GM06990 (cell line): ENCODE measurements around the gene WDR91.

ENCODE experiments used
- DNase-seq: peaks from one replicate; pipeline ENCODE4 v3.0.0-alpha.2; 2011; ENCODE audit not compliant: insufficient read length; ENCODE audit errors: extremely low read depth
- H3K27me3 ChIP-seq: replicated peaks from 2 replicates; pipeline ENCODE4 v1.6.0; 2011; ENCODE audit warnings: low read length; ENCODE audit not compliant: control insufficient read depth, insufficient read depth
- H3K36me3 ChIP-seq: 2 replicates; pipeline ENCODE4 v1.5.1; 2011; ENCODE audit warnings: low read length; ENCODE audit not compliant: control insufficient read depth, insufficient read depth
- H3K4me3 ChIP-seq: replicated peaks from 2 replicates; pipeline ENCODE4 v1.5.1; 2011; ENCODE audit warnings: low read depth, mild to moderate bottlenecking, control low read depth, low read length
- TF ChIP-seq, protein P1 (sequence below): IDR thresholded peaks from 2 replicates; pipeline ENCODE4 v1.5.1; 2011; ENCODE audit warnings: low read length, control low read depth, mild to moderate bottlenecking, inconsistent platforms; ENCODE audit not compliant: insufficient read depth, poor library complexity, severe bottlenecking

The WDR91 gene

DNA sequence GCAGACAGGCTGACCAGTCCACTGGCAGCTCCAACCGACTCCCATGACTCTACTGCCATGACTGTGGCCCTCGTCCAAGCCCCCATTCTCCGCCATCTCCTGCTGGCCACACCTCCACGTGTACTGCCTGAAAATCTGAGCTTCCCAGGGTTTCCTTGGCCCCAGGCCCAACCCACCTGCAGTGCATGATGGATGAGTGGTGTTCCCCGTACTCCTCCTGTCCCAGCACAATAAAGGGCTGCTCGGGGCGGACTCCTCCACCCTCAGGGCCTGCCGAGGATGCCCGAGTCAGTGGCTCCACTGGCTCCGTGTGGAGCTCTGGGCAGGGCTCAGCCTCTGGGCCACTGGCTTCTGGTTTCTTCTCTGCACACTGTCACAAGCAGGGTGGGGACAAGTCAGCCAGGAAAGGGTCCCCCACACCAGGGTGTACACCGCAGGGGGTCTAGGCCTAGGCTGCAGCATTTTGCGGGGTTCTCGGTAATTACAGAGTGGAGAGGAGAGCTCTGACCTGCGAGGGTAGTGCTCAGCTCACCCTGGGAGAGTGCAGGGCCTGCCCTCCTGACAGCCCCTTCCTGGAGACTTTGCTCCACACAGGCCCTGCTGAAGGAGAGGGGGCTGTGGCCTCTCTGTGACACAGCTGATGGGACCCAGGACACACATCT is 15.2 kb downstream of the WDR91 start:
- H3K4me3 ChIP-seq, result no peak overlapping the region
- no peaks in the 10 kb centered on the region for H3K27me3 ChIP-seq
- TF ChIP-seq, protein P1, sequence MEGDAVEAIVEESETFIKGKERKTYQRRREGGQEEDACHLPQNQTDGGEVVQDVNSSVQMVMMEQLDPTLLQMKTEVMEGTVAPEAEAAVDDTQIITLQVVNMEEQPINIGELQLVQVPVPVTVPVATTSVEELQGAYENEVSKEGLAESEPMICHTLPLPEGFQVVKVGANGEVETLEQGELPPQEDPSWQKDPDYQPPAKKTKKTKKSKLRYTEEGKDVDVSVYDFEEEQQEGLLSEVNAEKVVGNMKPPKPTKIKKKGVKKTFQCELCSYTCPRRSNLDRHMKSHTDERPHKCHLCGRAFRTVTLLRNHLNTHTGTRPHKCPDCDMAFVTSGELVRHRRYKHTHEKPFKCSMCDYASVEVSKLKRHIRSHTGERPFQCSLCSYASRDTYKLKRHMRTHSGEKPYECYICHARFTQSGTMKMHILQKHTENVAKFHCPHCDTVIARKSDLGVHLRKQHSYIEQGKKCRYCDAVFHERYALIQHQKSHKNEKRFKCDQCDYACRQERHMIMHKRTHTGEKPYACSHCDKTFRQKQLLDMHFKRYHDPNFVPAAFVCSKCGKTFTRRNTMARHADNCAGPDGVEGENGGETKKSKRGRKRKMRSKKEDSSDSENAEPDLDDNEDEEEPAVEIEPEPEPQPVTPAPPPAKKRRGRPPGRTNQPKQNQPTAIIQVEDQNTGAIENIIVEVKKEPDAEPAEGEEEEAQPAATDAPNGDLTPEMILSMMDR, result no peak
- H3K36me3 ChIP-seq, result peaks cover 43% of the 10 kb centered on the region
- no peak for DNase-seq

- DNase-seq, result no peak
- Histone ChIP-seq H3K27me3 (no peaks in the 10 kb centered on the region), H3K36me3 (peaks cover 43% of the 10 kb centered on the region), H3K4me3 (no peak overlapping the region)
- TF ChIP-seq, protein P1, result no peak
Observed at GRCh38 chr7:135195156-135195555, 16.2 kb downstream of the WDR91 start.

- H3K4me3 ChIP-seq, result no peak overlapping the region
- peaks cover 43% of the 10 kb centered on the region for H3K36me3 ChIP-seq
- TF ChIP-seq, protein P1, result no peak
- H3K27me3 ChIP-seq, result no peaks in the 10 kb centered on the region
- DNase-seq, result no peak
Observed at GRCh38 chr7:135194494-135195095, 16.7 kb downstream of the WDR91 start.

DNA sequence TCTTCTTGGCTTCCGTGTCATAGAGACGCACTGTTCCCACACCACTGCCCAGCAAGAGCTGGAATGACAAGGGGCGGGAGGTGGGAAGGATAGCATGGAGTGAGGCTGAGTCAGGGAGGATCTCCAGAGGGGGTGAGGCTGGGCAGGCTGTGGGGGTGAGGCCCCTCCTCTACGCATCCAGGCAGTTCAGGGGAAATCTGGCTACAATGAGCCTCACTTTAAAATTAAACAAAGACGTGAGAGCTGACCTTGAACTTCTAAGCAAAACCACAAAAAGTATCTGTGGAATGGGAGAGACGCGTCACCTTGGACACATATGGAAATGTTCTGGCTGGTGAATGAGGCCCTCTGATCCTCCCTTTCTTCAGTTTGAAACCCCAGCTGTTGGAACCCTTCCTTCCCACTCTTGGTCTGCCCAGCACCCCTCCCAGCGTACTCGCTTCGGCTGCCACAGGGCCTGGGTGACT is 17.7 kb downstream of the WDR91 start:
- Histone ChIP-seq H3K36me3 (peaks cover 45% of the 10 kb centered on the region), H3K27me3 (no peaks in the 10 kb centered on the region), H3K4me3 (no peak overlapping the region)
- TF ChIP-seq, protein P1, result no peak
- no peak for DNase-seq

- Histone ChIP-seq H3K27me3 (no peaks in the 10 kb centered on the region), H3K36me3 (peaks cover 46% of the 10 kb centered on the region), H3K4me3 (no peak overlapping the region)
- no peak for DNase-seq
- TF ChIP-seq, protein P1, result no peak
Observed at GRCh38 chr7:135192914-135193536, 18.3 kb downstream of the WDR91 start.
